NCI-H510A treated with DMSO at 0.1 percent for 48 hours (cell line): ENCODE data around the gene NELL1.
"Not testable (repeated sequence)": the region's sequence is repeated elsewhere in the genome, so short reads cannot be mapped to it uniquely, and the experiment has no call there.

Experiments
- DNase-seq: peaks from one replicate; lab custom pipeline; 2025; lab: John Stamatoyannopoulos, UW

NELL1 gene

GRCh38 chr11:21110415-21110814, 441.0 kb downstream of the NELL1 start:
- no peak for DNase-seq

GRCh38 chr11:21113876-21114275, 444.5 kb downstream of the NELL1 start:
- DNase-seq, result no peak

- no peak for DNase-seq
Observed at GRCh38 chr11:21116009-21116408, 446.6 kb downstream of the NELL1 start.

- DNase-seq, result no peak
Observed at GRCh38 chr11:21119411-21119810, 450.0 kb downstream of the NELL1 start.

GRCh38 chr11:21121991-21122390, 452.6 kb downstream of the NELL1 start:
- DNase-seq, result no peak

- DNase-seq, result no peak
Observed at GRCh38 chr11:21122523-21122922, 453.1 kb downstream of the NELL1 start.

GRCh38 chr11:21132146-21132720, 462.8 kb downstream of the NELL1 start:
- DNase-seq, result no peak

- no peak for DNase-seq
Observed at GRCh38 chr11:21133244-21133643, 463.9 kb downstream of the NELL1 start.

- no peak for DNase-seq
Observed at GRCh38 chr11:21133722-21134121, 464.3 kb downstream of the NELL1 start.

GRCh38 chr11:21137803-21138202, 468.4 kb downstream of the NELL1 start:
- DNase-seq, result no peak

- not testable (repeated sequence) for DNase-seq
Observed at GRCh38 chr11:21141557-21141956, 472.2 kb downstream of the NELL1 start.

- DNase-seq, result no peak
Observed at GRCh38 chr11:21142007-21142406, 472.6 kb downstream of the NELL1 start.

GRCh38 chr11:21144531-21144930, 475.1 kb downstream of the NELL1 start:
- peak; percentile 31 for DNase-seq

GRCh38 chr11:21148376-21148775, 479.0 kb downstream of the NELL1 start:
- DNase-seq, result no peak

GRCh38 chr11:21160140-21160539, 490.8 kb downstream of the NELL1 start:
- no peak for DNase-seq

- DNase-seq, result no peak
Observed at GRCh38 chr11:21169639-21170038, 500.3 kb downstream of the NELL1 start.

GRCh38 chr11:21173476-21173875, 504.1 kb downstream of the NELL1 start:
- DNase-seq, result no peak

GRCh38 chr11:21174781-21175180, 505.4 kb downstream of the NELL1 start:
- peak; percentile 26 for DNase-seq

GRCh38 chr11:21177379-21177778, 508.0 kb downstream of the NELL1 start:
- no peak for DNase-seq

- DNase-seq, result peak; percentile 17
Observed at GRCh38 chr11:21179770-21180169, 510.4 kb downstream of the NELL1 start.

GRCh38 chr11:21180182-21180581, 510.8 kb downstream of the NELL1 start:
- no peak for DNase-seq

- no peak for DNase-seq
Observed at GRCh38 chr11:21185959-21186358, 516.6 kb downstream of the NELL1 start.

GRCh38 chr11:21190181-21190580, 520.8 kb downstream of the NELL1 start:
- no peak for DNase-seq

- DNase-seq, result no peak
Observed at GRCh38 chr11:21195995-21196394, 526.6 kb downstream of the NELL1 start.

- no peak for DNase-seq
Observed at GRCh38 chr11:21198498-21198897, 529.1 kb downstream of the NELL1 start.
